GM19324 (cell line): ENCODE results near the gene RCVRN.

Source experiments
- ATAC-seq: cut with Tn5 transposase; IDR thresholded peaks from one replicate; pipeline ENCODE4 v1.9.1; 2021; ENCODE audit warnings: mild to moderate bottlenecking, moderate library complexity; ENCODE audit not compliant: unreplicated experiment, low FRiP score

Gene RCVRN

GRCh38 chr17:9859781-9860180, 45.3 kb downstream of the RCVRN start:
- no peak for ATAC-seq

DNA sequence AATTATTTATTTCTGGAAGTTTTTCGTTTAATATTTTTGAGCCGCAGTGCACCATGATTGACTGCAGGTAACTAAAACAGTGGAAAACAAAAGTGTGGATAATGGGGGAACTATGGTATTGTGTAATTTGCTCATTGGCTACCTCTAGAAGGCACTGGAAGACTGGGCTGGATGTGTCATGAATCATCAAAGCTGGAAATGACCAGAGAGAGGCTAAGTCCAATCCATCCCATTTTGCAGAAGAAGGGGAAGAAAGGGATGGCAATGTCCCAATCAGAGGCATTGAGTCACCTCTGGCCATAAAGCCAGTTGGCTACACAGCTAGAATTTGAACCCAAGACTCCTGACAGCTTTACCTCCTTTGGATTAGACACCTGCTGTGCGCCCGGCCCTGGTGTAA, 50.0 kb downstream of the RCVRN start:
- no peak for ATAC-seq

DNA sequence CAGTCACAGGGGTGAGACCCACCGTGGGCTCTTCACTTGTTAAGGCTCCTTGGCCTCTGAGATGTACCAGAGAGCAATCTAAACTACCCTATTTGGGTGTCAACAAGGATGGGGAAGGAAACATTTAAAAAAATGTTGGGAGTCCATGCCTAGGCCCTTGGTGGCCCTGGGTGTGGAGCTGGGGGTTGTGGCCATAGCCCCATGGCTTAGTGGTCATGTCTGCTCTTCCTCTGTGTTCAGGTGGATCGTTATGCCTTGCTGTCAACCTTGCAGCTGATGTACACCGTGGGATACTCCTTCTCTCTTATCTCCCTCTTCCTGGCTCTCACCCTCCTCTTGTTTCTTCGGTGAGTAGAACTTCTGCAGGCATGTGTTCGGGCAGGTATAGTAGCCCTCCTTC, 50.8 kb downstream of the RCVRN start:
- no peak for ATAC-seq

- no peak for ATAC-seq
Observed at GRCh38 chr17:9850151-9850550, 54.9 kb downstream of the RCVRN start.
